T-helper 1 cell treated with Interleukin-12 subunit alpha and Interleukin-12 subunit beta and Interleukin-4 antibody, amounts not matched to agents 30 μg/mL and 1 μg/mL, for 36 hours (primary cell): Measurements from ENCODE around the gene MRGPRF.

ENCODE experiments used
- H3K27ac Mint-ChIP-seq: one replicate; pipeline ENCODE4 v1.8.0; 2021; ENCODE audit warnings: mild to moderate bottlenecking, mixed read lengths
- H3K27me3 Mint-ChIP-seq: one replicate; pipeline ENCODE4 v1.8.0; 2021; ENCODE audit warnings: low read depth, mixed read lengths
- H3K36me3 Mint-ChIP-seq: one replicate; pipeline ENCODE4 v1.8.0; 2021; ENCODE audit warnings: low read depth, mixed read lengths
- H3K4me1 Mint-ChIP-seq: one replicate; pipeline ENCODE4 v1.8.0; 2021; ENCODE audit warnings: low read depth, mixed read lengths
- H3K4me3 Mint-ChIP-seq: one replicate; pipeline ENCODE4 v1.8.0; 2021; ENCODE audit warnings: mild to moderate bottlenecking, moderate library complexity, mixed read lengths
- H3K9me3 Mint-ChIP-seq: one replicate; pipeline ENCODE4 v1.8.0; 2021; ENCODE audit warnings: mixed read lengths

MRGPRF gene

GRCh38 chr11:68965901-68966853 lies 46.9 kb downstream of the MRGPRF start:
- Mint-ChIP-seq H3K9me3 (no peaks in the 10 kb centered on the region), H3K27me3 (peaks cover 5% of the 10 kb centered on the region), H3K27ac (peak overlapping the region; percentile 71), H3K4me1 (peaks cover 18% of the 10 kb centered on the region), H3K36me3 (peaks cover 5% of the 10 kb centered on the region), H3K4me3 (peak overlapping the region; percentile 13)

GRCh38 chr11:68963779-68964178 lies 49.3 kb downstream of the MRGPRF start:
- no peak overlapping the region for H3K4me3 Mint-ChIP-seq
- H3K9me3 Mint-ChIP-seq, result no peaks in the 10 kb centered on the region
- peak overlapping the region; percentile 55 for H3K27ac Mint-ChIP-seq
- H3K27me3 Mint-ChIP-seq, result peaks cover 5% of the 10 kb centered on the region
- peaks cover 5% of the 10 kb centered on the region for H3K36me3 Mint-ChIP-seq
- H3K4me1 Mint-ChIP-seq, result peaks cover 18% of the 10 kb centered on the region

- Mint-ChIP-seq H3K27me3 (no peaks in the 10 kb centered on the region), H3K4me3 (peak overlapping the region; percentile 71), H3K4me1 (peaks cover 18% of the 10 kb centered on the region), H3K27ac (peak overlapping the region; percentile 82), H3K36me3 (peaks cover 5% of the 10 kb centered on the region), H3K9me3 (no peaks in the 10 kb centered on the region)
Measured at GRCh38 chr11:68962527-68963250, 50.4 kb downstream of the MRGPRF start.

- H3K27ac Mint-ChIP-seq, result no peak overlapping the region
- no peaks in the 10 kb centered on the region for H3K9me3 Mint-ChIP-seq
- H3K36me3 Mint-ChIP-seq, result peaks cover 5% of the 10 kb centered on the region
- H3K27me3 Mint-ChIP-seq, result no peaks in the 10 kb centered on the region
- H3K4me1 Mint-ChIP-seq, result peaks cover 18% of the 10 kb centered on the region
- H3K4me3 Mint-ChIP-seq, result no peak overlapping the region
Measured at GRCh38 chr11:68961245-68961644, 51.8 kb downstream of the MRGPRF start.

GRCh38 chr11:68960294-68961071 lies 52.6 kb downstream of the MRGPRF start:
- Mint-ChIP-seq H3K36me3 (peaks cover 5% of the 10 kb centered on the region), H3K27ac (no peak overlapping the region), H3K4me1 (peaks cover 13% of the 10 kb centered on the region), H3K4me3 (no peak overlapping the region), H3K9me3 (no peaks in the 10 kb centered on the region), H3K27me3 (no peaks in the 10 kb centered on the region)

- Mint-ChIP-seq H3K27ac (no peak overlapping the region), H3K4me1 (peaks cover 12% of the 10 kb centered on the region), H3K36me3 (peaks cover 4% of the 10 kb centered on the region), H3K9me3 (no peaks in the 10 kb centered on the region), H3K4me3 (no peak overlapping the region), H3K27me3 (no peaks in the 10 kb centered on the region)
Measured at GRCh38 chr11:68959465-68960293, 53.4 kb downstream of the MRGPRF start.

- Mint-ChIP-seq H3K4me3 (no peak overlapping the region), H3K27ac (no peak overlapping the region), H3K9me3 (no peaks in the 10 kb centered on the region), H3K27me3 (no peaks in the 10 kb centered on the region), H3K36me3 (no peaks in the 10 kb centered on the region), H3K4me1 (peaks cover 7% of the 10 kb centered on the region)
Measured at GRCh38 chr11:68958211-68958610, 54.8 kb downstream of the MRGPRF start.

GRCh38 chr11:68956547-68957254 lies 56.3 kb downstream of the MRGPRF start:
- H3K9me3 Mint-ChIP-seq, result no peaks in the 10 kb centered on the region
- H3K27me3 Mint-ChIP-seq, result no peaks in the 10 kb centered on the region
- H3K36me3 Mint-ChIP-seq, result no peaks in the 10 kb centered on the region
- no peak overlapping the region for H3K27ac Mint-ChIP-seq
- H3K4me3 Mint-ChIP-seq, result no peak overlapping the region
- H3K4me1 Mint-ChIP-seq, result no peaks in the 10 kb centered on the region

GRCh38 chr11:68956142-68956541 lies 56.9 kb downstream of the MRGPRF start:
- no peaks in the 10 kb centered on the region for H3K4me1 Mint-ChIP-seq
- no peak overlapping the region for H3K27ac Mint-ChIP-seq
- no peak overlapping the region for H3K4me3 Mint-ChIP-seq
- no peaks in the 10 kb centered on the region for H3K27me3 Mint-ChIP-seq
- H3K9me3 Mint-ChIP-seq, result no peaks in the 10 kb centered on the region
- H3K36me3 Mint-ChIP-seq, result no peaks in the 10 kb centered on the region

- Mint-ChIP-seq H3K27ac (no peak overlapping the region), H3K4me3 (no peak overlapping the region), H3K27me3 (no peaks in the 10 kb centered on the region)
Measured at GRCh38 chr11:68955607-68955958, 57.5 kb downstream of the MRGPRF start.

GRCh38 chr11:68954836-68955606 lies 58.0 kb downstream of the MRGPRF start:
- Mint-ChIP-seq H3K36me3 (no peaks in the 10 kb centered on the region), H3K27ac (no peak overlapping the region), H3K4me3 (no peak overlapping the region), H3K4me1 (no peaks in the 10 kb centered on the region), H3K9me3 (no peaks in the 10 kb centered on the region), H3K27me3 (no peaks in the 10 kb centered on the region)

More at GRCh38 chr11:68955607-68955958, 57.5 kb downstream of the MRGPRF start:
- no peaks in the 10 kb centered on the region for H3K9me3 Mint-ChIP-seq
- no peaks in the 10 kb centered on the region for H3K4me1 Mint-ChIP-seq
- H3K36me3 Mint-ChIP-seq, result no peaks in the 10 kb centered on the region
